ENCODE measurements around the gene SEPTIN8.
A peak's percentile ranks its signal among the peaks of the same experiment; 100 is the strongest.
"Not testable (repeated sequence)": the region's sequence is repeated elsewhere in the genome, so short reads cannot be mapped to it uniquely, and the experiment has no call there.

Gene SEPTIN8

DNA sequence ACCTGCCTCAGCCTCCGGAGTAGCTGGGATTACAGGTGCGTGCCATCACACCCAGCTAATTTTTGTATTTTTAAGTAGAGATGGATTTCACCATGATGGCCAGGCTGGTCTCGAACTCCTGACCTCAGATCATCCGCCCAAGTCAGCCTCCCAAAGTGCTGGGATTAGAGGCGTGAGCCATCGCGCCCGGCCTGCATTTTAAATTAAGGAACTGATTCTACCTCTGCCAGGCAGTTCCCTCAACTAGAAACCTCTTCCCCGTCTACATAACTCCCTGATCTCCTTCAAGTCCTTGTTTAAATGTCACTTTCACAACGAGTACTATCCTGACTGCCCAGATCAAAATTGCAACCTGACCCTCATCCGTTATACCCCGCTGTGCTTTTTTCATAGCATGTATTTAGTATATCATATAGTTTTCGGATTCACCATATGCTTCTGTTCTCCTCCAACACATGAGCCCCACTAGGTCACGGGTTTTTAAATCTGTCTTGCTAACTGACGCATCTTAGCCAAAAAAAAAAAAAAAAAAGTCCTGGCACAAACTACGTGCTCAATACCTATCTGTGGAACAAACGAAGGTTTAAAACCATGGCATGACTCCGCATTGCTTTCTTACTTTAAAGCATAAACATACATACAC lies 35.2 kb upstream of the SEPTIN8 start:
- peak in 2 of 14 donors; percentile 23 to 70 for DNase-seq

DNA sequence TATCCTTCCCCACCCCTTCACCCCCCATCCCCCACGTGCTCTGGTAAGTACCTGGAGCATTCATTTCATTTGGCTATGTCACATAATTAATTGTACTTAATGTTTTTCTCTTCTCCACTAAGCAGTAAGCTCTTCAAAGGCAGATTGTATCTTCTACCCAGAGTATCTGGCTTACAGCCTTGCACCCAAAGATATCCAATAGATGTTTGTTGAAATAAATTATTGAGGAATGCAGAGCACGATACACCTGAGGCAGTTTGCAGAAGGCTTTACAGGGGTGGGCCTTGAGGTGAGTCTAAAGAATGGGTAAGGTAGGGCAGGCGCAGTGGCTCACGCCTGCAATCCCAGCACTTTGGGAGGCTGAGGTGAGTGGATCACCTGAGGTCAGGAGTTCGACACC lies 33.6 kb upstream of the SEPTIN8 start:
- no peak for DNase-seq

DNA sequence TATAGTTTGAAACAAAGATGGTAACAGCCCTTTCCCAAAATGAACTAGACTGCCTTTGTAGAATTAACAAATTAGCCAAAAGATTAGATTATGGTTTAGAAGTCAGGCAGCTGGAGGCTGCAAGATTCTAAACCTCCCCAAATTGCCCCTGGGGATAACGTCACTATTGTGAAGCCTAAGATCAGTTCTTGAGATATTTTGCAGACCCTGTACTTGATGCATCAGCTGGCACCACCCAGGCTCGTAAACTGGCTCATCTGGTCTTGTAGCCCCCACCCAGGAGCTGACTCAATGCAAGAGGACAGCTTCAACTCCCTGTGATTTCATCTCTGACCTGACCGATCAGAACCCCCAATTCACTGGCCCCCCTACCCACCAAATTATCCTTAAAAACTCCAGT lies 31.8 kb upstream of the SEPTIN8 start:
- DNase-seq = no peak

DNA sequence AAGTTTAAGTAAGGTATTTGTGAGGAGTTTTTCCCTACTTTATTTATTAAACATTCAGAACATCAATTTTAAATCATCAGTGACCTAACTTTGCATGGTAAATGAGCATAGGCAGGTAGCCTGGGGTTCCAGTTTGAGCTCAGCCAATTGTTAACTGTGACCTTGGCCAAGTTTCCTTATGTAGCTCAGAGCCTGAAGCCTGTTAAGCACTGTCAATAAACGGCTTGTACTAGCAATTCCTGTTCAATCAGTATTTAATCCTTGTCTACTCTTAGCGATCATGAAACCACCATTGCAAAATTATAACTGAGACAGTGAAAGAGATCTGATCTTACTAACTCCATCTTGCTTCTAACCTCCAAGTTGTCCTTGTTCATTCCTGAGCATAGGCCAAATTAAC lies 31.4 kb upstream of the SEPTIN8 start:
- DNase-seq = no peak

DNA sequence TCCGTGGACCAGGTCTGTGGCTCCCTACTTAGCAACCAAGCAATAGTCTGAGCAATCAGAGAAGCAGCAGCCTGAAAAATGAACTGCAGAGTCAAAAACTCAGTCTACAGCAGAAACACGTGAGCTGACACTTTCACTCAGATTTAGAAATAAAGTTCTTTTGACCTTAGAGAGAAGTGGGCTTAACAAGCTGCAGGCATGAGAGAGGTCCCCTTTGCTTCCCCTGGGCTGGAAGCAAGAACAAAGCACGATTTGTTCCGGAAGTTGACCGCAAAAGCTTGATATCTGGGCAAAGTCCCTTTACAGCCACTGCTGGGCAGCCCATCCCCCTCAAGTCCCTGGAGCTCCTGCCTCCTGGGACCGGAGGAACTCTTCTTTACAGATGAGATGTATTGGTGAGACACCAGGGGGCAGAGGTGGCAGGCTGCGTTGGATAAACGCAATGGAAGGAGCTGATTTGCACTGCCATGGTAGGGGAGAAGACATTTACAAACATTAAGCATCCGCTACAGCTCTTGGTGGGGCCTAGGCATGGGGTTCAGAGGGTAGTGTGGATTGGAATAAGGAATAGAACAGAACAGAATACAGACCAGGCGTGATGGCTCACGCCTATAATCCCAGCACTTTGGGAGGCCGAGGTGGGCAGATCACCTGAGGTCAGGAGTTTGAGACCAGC lies 30.3 kb upstream of the SEPTIN8 start:
- DNase-seq = peak in 7 of 14 donors; percentile 30 to 66 (median 55)

DNA sequence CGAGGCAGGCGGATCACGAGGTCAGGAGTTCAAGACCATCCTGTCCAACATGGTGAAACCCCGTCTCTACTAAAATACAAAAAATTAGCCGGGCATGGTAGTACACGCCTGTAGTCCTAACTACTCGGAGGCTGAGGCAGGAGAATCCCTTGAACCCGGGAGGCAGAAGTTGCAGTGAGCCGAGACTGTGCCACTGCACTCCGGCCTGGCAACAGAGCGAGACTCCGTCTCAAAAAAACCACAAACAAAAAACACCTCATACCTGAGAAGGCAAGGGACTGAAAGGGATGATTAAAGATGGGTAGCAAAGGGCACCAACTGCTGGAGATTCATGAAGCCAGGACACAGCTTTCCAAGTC lies 29.7 kb upstream of the SEPTIN8 start:
- DNase-seq = not testable (repeated sequence)

DNA sequence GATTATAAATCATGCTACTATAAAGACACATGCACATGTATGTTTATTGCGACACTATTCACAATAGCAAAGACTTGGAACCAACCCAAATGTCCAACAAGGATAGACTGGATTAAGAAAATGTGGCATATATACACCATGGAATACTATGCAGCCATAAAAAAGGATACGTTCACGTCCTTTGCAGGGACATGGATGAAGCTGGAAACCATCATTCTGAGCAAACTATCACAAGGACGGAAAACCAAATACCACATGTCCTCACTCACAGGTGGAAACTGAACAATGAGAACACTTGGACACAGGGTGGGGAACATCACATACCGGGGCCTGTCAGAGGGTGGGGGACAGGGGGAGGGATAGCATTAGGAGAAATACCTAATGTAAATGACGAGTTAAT lies 28.8 kb upstream of the SEPTIN8 start:
- DNase-seq = not testable (repeated sequence)

DNA sequence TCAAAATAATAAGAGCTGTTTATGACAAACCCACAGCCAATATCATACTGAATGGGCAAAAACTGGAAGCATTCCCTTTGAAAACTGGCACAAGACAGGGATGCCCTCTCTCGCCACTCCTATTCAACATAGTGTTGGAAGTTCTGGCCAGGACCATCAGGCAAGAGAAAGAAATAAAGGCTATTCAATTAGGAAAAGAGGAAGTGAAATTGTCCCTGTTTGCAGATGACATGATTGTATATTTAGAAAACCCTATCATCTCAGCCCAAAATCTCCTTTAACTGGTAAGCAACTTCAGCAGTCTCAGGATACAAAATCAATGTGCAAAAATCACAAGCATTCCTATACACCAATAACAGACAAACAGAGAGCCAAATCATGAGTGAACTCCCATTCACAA lies 27.2 kb upstream of the SEPTIN8 start:
- not testable (repeated sequence) for DNase-seq

DNA sequence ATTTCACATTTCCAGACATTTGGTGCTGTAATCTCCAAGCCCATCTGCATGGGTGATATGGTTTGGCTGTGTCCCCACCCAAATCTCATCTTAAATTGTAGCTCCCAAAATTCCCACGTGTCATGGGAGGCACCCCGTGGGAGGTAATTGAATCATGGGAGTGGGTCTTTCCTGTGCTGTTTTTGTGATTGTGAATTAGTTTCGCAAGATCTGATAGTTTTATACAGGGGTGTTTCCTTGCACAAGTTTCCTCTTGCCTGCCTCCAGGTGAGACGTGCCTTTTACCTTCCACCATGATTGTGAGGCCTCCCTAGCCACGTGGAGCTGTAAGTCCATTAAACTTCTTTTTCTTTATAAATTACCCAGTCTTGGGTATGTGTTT lies 25.6 kb upstream of the SEPTIN8 start:
- DNase-seq = not testable (repeated sequence)

DNA sequence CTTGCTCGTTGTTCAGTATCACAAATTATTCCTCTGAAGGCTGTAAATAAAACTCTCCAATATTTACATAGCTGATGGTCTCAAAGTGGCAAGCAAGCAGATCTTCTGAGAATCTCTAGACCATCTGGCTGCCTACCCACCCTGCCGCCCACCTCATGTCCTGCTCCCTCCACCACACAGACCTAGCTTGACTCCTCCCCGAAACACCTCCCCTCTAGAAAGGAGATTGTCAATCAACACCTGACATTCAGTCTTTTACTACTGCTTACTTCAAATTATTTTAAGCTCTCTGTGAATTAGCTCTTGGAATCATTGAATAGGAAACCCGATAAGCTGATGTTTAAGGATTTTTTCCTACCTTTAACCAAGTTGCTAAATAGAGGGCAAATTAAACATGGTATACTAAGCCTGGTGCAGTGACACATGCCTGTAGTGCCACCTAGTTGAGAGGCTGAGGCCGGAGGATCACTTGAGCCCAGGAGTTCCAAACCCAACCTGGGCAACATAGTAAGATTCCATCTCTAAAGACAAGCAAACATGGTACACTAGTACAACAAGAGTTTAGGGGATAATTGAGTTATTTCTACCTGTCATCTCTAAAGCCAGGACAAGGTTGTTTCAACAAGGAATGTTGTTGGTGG lies 25.1 kb upstream of the SEPTIN8 start:
- no peak for DNase-seq

DNA sequence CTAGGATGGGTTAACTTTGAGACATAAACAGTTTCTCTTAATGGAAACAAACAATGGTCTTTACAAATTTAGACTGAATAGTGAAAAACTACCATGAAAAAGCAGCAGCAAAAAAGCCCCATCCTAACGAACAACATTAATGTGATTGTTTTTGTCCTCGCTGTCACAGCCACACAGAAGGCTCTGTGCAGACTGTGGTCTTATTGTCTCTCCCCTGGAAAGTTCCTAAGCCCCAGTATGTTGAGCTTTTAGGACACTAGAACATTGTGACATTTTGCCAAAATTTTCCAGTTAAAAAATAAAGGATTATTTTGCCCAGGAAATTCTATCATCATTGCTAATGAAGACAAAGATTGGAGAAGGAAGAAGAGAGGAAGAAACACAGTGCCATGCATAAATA lies 23.5 kb upstream of the SEPTIN8 start:
- peak in 4 of 14 donors; percentile 14 to 63 (median 34) for DNase-seq

DNA sequence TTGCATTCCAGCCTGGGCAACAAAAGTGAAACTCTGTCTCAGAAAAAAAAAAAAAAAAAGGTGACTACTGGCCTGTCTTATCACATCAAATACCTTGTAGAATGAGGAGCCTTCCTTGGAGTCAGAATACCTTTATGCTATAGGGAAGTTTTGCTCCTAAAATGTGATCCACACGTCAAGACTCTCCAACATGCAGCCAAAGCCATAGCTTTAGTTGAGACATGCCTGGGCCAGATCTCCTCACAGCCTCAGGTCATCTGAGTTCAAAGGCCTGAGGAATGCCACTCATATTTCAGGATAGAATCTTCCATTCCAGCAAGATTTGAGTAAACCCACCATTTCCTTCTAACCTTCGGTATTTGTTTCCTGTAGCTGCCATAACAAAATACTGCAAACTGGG lies 22.4 kb upstream of the SEPTIN8 start:
- no peak for DNase-seq

DNA sequence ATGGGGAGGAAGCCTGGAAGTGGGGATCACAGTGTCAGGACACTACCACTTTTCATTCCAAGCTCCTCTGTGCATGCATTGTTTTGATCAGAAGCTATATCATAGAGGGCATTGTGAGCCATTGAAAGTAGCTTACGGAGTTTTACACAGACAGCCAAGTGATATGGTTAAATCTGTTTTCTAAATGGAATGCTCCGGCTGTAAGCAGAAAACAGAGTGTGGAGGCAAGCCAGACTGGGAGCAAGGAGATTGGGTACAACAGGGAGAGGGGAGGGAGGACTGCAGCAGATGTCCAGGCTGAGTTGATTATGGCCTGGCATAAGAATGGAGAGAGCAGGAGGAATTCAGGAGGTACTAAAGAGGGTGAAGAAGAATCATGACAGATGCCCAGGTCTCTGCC lies 20.6 kb upstream of the SEPTIN8 start:
- DNase-seq = peak in 8 of 14 donors; percentile 19 to 77 (median 36)

DNA sequence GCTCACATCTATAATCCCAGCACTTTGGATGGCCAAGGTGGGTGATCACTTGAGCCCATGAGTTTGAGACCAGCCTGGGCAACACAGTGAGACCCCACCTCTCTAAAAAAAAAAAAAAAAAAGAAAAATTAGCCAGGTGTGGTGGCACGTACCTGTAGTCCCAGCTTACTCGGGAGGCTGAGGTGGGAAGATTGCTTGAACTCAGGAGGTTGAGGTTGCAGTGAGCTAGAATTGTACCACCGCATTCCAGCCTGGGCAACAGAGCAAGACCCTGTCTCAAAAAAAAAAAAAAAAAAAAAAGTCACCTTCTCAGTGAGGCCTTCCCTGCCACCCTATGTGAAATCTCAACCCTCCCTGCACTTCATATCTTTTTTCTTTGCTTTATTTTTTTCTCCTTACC lies 14.0 kb upstream of the SEPTIN8 start:
- no peak for DNase-seq

DNA sequence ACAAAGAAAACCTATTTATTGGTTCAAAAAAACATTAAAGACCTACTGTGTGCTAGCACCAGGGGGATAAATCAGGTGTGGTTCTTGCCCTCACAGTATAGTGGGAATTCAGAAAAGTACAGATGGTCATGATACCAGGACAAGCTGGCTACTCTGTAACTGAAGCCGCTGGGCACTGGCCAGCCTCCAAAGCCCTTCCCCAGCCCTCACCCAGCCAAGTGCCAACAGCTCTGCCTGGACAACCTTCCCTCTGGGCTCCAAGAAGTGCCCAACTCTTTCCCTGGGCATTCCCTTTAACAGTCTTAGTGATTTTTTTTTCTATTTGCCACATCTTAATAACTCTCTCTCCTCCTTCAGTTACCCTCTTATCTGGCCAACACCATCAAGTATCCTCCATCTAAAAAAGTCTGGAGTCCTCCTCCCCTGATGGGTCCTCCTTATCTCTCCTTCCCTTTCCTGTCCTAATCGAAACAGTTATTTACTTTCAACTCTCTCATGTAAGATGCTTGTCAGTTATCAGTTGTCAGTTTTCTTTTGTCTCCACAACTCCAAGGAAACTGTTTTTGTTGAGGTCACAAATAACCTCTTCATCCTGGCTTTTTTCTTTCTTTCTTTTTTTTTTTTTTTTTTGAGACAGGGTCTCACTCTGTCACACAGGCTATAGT lies 13.3 kb upstream of the SEPTIN8 start:
- peak in 6 of 14 donors; percentile 26 to 78 (median 40) for DNase-seq

DNA sequence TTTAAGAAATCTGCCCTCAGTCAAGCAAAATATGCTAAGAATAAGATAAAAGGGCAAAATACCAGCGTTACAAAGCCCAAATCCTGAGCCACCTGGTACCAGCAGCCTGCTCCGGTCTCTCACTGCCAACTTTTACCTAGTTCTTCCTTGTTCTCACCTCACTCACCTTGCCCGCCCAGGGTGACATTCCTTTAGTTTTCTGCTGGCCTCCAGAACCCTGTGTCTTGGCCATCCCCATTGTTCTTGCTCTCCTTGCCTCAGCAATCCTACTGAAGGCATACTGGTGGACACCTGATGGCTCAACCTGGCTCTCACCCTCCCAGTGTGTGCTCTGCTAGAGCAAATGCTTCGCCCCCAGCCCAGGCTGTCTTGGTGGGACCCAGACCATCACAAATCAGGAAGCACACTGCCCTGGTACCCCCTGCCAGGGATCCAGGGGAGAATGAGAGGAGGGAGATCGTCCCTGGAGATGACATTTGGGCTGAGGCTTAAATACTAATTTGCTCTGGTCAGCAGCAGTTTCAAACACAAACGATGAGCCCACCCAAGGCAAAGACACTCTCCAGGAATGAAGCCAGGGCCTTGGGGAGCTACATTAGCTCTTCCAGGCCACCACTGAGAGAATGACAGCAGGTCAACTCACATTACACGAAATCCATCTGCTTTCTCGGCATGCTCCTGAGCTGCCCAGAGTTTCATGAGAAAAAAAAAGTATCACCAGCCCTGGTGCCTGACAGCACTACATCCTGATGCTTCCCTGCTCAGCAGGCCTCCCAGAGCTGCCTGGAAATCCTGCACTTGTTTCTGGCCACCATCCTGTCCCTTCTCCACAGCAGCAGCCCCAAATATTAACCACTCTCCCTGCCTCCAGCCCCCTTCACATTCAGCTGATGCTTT lies 12.2 kb upstream of the SEPTIN8 start:
- peak in 3 of 14 donors; percentile 38 to 90 (median 46) for DNase-seq

DNA sequence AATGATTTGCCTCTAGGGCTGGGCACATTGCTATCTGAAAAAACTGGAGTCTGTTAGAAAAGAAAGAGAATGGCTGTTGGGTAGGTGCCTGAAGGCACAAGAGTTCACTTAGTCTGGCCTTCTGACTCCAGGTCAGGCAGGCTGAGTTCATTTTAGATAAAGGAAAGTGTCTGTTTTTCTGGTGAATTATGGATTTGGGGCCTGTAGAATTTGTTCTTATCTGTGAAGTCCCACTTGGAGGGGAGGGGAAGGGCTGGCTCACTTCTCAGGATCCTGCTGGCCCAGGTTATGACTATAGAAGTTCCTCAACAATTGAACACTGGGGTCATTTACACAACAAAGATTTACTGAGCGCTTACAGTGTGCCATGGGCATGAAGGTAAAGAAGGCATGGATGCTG lies 11.5 kb upstream of the SEPTIN8 start:
- DNase-seq = no peak

DNA sequence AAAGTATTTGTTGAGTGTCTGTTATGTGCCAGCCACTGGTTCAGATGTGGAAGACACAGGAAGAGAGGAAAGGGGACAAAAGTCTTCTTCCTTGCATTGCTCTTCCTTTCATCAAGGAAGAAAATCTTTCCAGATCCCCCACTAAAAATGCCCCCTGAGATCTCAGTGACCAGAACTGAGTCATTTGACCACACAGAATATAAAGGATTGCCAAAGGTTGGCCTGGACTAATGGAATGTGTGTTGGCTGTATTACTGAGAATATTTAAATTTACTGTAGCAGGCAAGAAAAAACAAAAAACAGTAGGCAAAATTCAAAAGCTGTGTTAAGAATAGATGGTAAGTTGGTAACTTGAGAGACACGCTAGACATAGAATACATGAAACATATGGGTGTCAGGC lies 10.0 kb upstream of the SEPTIN8 start:
- DNase-seq = no peak

DNA sequence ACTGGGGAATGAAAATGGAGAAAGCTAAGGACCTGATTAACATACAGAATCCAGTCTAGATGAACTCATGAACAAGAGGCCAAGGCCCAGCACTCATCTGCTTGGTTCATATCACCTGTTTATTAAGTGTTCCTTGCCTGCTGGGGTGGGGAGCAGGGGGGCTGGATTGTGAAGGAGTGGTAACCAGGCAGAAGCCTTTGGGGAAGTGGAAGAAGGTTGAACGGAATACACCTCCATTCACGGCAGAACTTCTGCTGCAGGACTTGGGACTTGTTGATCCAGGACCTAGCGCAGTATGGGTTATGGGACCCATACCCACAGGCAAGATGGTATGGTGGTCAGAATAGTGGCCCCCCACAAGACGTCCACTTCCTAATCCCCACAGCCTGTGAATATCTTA lies 8.8 kb upstream of the SEPTIN8 start:
- DNase-seq = no peak

DNA sequence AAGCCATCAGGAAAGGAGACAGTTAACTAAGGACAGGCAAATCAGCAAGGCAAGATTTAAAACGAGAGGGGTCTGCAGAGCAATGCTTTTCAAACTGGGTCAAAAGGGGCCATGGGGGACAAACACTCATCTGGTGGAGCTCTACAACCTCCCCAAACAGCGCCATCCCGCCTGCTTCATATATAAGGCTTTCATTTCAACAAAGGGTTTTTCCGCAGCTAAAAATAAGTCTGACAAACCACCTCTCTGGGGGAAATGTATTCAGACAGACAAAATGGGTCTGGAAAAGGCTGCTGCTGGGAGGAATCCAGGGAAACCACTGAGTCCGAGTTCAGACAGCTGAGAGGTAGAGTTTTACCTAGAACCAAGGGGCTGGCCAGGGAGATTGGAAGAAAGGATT lies 8.3 kb upstream of the SEPTIN8 start:
- no peak for DNase-seq

DNA sequence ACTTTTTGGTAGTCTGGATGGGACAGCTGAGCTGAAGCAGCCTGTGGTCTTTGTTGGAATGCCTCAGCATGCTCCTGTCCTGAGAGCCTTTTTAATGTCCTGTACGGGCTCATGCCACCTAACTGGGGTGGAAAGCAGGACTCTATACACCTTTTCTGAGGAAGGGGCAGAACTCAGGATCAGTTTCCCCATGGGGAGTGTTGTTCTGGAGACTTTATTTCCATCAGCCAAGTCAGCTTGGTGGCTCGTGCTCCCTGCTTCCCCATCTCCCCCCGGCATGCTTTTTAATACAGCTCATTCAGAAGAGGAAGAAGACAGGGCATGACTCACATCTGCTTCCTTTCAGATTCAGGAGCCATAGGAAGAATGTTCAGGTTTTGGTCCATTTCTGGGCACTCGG lies 5.1 kb upstream of the SEPTIN8 start:
- peak in 5 of 14 donors; percentile 8 to 30 (median 19) for DNase-seq

DNA sequence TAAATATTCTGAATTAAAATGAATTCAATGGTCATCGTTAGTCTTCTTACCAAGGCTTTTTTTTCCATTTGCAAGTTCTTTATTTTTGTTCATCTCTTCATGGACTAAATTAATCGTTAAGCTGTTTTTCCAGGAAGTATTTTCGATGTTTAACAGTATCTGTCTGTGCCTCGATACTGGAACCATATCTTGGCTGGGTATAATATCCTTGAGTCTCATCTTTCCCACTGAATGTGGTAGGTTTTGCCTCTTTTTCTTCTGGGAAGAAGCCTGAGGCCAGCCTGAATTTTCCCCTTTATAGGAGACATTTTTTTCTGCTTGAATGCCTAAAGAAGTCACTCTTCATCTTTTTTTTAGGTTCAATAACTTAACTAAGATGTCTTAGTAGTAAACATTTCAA lies 4.0 kb upstream of the SEPTIN8 start:
- no peak for DNase-seq
